Astrocyte (in vitro differentiated cells and primary cell): ENCODE measurements around the gene ATP5MC3. TPM values are rescaled to one million over a fixed set of nuclear protein-coding genes. Genes with fewer than 3 reads are reported as not detected.

ENCODE experiments used
- DNase-seq: peaks from one replicate; pipeline ENCODE4 v3.0.0-alpha.2; 2010; ENCODE audit warnings: low read depth
- FAIRE-seq: peaks from 2 replicates; lab custom pipeline; 2011; peaks lifted over from hg19 to GRCh38; lab: Jason Lieb, UNC
- H2AFZ ChIP-seq: 2 replicates; pipeline ENCODE4 v1.6.0; 2012; ENCODE audit warnings: low read depth, low read length, inconsistent platforms
- H3K27ac ChIP-seq: 2 replicates; pipeline ENCODE4 v1.5.1; 2011; ENCODE audit warnings: low read depth, low read length, inconsistent platforms
- H3K27me3 ChIP-seq: 2 replicates; pipeline ENCODE4 v1.6.0; 2011; ENCODE audit warnings: low read length, inconsistent platforms; ENCODE audit not compliant: insufficient read depth
- H3K36me3 ChIP-seq: 2 replicates; pipeline ENCODE4 v1.5.1; 2011; ENCODE audit warnings: low read length, inconsistent platforms; ENCODE audit not compliant: insufficient read depth
- H3K4me1 ChIP-seq: 2 replicates; pipeline ENCODE4 v1.5.1; 2011; ENCODE audit warnings: low read length, inconsistent platforms; ENCODE audit not compliant: insufficient read depth
- H3K4me2 ChIP-seq: 2 replicates; pipeline ENCODE4 v1.6.0; 2012; ENCODE audit warnings: low read length, inconsistent platforms
- H3K4me3 ChIP-seq: 2 replicates; pipeline ENCODE4 v1.5.1; 2011; ENCODE audit warnings: low read depth, mild to moderate bottlenecking, low read length, inconsistent platforms; ENCODE audit not compliant: insufficient read depth
- H3K79me2 ChIP-seq: 2 replicates; pipeline ENCODE4 v1.6.0; 2012; ENCODE audit warnings: mild to moderate bottlenecking, low read length, inconsistent platforms; ENCODE audit not compliant: insufficient read depth
- H3K9ac ChIP-seq: 2 replicates; pipeline ENCODE4 v1.6.0; 2012; ENCODE audit warnings: mild to moderate bottlenecking, low read length, inconsistent platforms
- H3K9me3 ChIP-seq: 2 replicates; pipeline ENCODE4 v1.5.1; 2012; ENCODE audit warnings: low read depth, mild to moderate bottlenecking, low read length, inconsistent platforms; ENCODE audit not compliant: insufficient read depth
- H4K20me1 ChIP-seq: 2 replicates; pipeline ENCODE4 v1.6.0; 2012; ENCODE audit warnings: low read length, inconsistent platforms; ENCODE audit not compliant: insufficient read depth
- H3K27ac Mint-ChIP-seq: one replicate; pipeline ENCODE4 v1.8.0; 2021; ENCODE audit warnings: mild to moderate bottlenecking, mixed read lengths; ENCODE audit not compliant: unreplicated experiment
- H3K27me3 Mint-ChIP-seq: one replicate; pipeline ENCODE4 v1.8.0; 2021; ENCODE audit warnings: low read depth, mixed read lengths; ENCODE audit not compliant: unreplicated experiment
- H3K36me3 Mint-ChIP-seq: one replicate; pipeline ENCODE4 v1.8.0; 2021; ENCODE audit warnings: low read depth, mixed read lengths; ENCODE audit not compliant: unreplicated experiment
- H3K4me1 Mint-ChIP-seq: one replicate; pipeline ENCODE4 v1.8.0; 2021; ENCODE audit warnings: low read depth, mixed read lengths; ENCODE audit not compliant: unreplicated experiment
- H3K4me3 Mint-ChIP-seq: one replicate; pipeline ENCODE4 v1.8.0; 2021; ENCODE audit warnings: mild to moderate bottlenecking, moderate library complexity, mixed read lengths; ENCODE audit not compliant: unreplicated experiment
- H3K9me3 Mint-ChIP-seq: one replicate; pipeline ENCODE4 v1.8.0; 2021; ENCODE audit warnings: mild to moderate bottlenecking, mixed read lengths; ENCODE audit not compliant: unreplicated experiment
- EZH2 ChIP-seq: IDR thresholded peaks from 2 replicates; pipeline ENCODE4 v1.6.1; 2012; ENCODE audit warnings: mild to moderate bottlenecking, low read length, inconsistent platforms; ENCODE audit not compliant: insufficient read depth
- total RNA-seq: library from RNA; stranded (reverse); gene quantifications from 2 replicates; pipeline ENCODE4 v1.2.1, GENCODE V29; 2021
- TF ChIP-seq, protein P1 (sequence below): IDR thresholded peaks from 2 replicates; pipeline ENCODE4 v1.5.1; 2011; ENCODE audit warnings: low read depth, mild to moderate bottlenecking, inconsistent platforms, low read length, moderate library complexity; ENCODE audit not compliant: insufficient read depth

Gene ATP5MC3
- total RNA-seq, 1 donor from 2014 or later, result 289 TPM

DNA sequence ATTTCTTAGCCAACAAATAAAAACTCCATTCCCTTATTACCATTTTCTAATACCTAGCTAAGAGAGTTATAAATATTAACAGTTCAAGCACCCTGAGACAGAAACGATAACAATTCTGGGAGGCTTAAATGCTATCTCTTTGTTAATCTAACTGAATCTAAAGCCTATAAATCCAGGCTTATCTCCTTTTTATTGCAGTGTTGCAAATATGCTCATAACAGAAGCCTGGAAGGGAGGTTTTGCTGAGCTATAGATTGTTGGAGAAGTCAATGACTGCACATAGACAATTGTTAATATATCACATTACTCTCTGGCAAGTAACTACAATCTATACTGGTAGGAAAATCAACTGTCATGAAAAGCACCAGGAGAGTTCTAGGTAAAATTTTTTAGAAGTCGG is 43.7 kb downstream of the ATP5MC3 start:
- H3K4me1 Mint-ChIP-seq, result peaks cover 9% of the 10 kb centered on the region
- H3K36me3 Mint-ChIP-seq, result peaks cover 8% of the 10 kb centered on the region
- Histone ChIP-seq H3K36me3 (peaks cover 6% of the 10 kb centered on the region), H3K79me2 (peaks cover 80% of the 10 kb centered on the region), H3K4me1 (no peaks in the 10 kb centered on the region), H2AFZ (no peak overlapping the region), H3K27ac (no peak overlapping the region), H3K4me3 (no peak overlapping the region), H4K20me1 (peaks cover 62% of the 10 kb centered on the region), H3K27me3 (no peaks in the 10 kb centered on the region), H3K4me2 (no peak overlapping the region), H3K9me3 (no peaks in the 10 kb centered on the region), H3K9ac (no peak overlapping the region)
- H3K27ac Mint-ChIP-seq, result no peak overlapping the region
- H3K9me3 Mint-ChIP-seq, result no peaks in the 10 kb centered on the region
- H3K27me3 Mint-ChIP-seq, result no peaks in the 10 kb centered on the region
- no peak overlapping the region for H3K4me3 Mint-ChIP-seq
- FAIRE-seq, result no peak
- DNase-seq, result no peak
- TF ChIP-seq, protein P1, sequence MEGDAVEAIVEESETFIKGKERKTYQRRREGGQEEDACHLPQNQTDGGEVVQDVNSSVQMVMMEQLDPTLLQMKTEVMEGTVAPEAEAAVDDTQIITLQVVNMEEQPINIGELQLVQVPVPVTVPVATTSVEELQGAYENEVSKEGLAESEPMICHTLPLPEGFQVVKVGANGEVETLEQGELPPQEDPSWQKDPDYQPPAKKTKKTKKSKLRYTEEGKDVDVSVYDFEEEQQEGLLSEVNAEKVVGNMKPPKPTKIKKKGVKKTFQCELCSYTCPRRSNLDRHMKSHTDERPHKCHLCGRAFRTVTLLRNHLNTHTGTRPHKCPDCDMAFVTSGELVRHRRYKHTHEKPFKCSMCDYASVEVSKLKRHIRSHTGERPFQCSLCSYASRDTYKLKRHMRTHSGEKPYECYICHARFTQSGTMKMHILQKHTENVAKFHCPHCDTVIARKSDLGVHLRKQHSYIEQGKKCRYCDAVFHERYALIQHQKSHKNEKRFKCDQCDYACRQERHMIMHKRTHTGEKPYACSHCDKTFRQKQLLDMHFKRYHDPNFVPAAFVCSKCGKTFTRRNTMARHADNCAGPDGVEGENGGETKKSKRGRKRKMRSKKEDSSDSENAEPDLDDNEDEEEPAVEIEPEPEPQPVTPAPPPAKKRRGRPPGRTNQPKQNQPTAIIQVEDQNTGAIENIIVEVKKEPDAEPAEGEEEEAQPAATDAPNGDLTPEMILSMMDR, result no peak
- no peak for TF ChIP-seq EZH2

DNA sequence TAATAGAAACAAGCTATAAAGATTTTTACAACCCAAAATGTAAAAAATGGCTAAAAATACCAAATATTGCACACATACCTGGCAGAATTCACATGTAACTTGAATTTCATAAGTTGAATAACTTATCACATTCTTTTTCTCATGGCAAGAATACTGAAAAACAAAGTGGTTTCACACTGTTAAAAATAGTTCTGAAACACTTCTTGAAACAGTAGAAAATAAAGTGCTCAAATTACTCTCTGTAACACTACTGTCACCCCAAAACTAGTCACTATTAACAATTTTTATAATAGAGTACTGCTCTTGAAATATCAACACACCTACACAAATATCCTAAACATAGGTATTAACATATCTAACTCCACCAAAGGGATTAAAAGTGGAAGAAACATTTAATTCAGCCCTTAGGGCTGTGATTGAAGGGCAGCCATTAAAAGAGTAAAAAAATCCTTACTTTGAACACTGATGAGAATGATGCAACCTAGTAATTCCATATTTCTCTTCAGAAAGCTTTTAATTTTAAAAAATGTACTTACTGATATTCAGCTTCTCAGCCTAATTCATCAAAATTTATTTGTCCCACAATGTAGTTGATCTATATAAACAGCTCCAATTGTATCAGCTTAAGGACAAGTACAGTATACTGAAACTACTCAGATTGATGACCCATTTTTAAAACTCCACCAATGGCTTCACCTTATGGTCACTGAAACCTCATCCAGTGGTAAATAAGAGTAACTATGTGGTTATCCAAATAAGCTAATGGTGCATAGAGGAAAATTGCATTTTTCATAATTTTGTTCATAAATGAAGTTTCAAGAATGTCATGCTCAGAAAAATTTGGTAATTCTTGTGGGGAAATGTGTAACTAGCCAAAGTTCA is 44.9 kb downstream of the ATP5MC3 start:
- no peak overlapping the region for H3K4me3 Mint-ChIP-seq
- Histone ChIP-seq H3K4me2 (no peak overlapping the region), H3K9ac (no peak overlapping the region), H3K4me3 (no peak overlapping the region), H3K9me3 (no peaks in the 10 kb centered on the region), H2AFZ (no peak overlapping the region), H3K4me1 (no peaks in the 10 kb centered on the region), H3K36me3 (peaks cover 9% of the 10 kb centered on the region), H3K79me2 (peaks cover 75% of the 10 kb centered on the region), H3K27me3 (no peaks in the 10 kb centered on the region), H3K27ac (no peak overlapping the region), H4K20me1 (peaks cover 50% of the 10 kb centered on the region)
- H3K4me1 Mint-ChIP-seq, result peaks cover 9% of the 10 kb centered on the region
- TF ChIP-seq, protein P1, result no peak
- TF ChIP-seq EZH2, result no peak
- no peaks in the 10 kb centered on the region for H3K27me3 Mint-ChIP-seq
- H3K36me3 Mint-ChIP-seq, result peaks cover 7% of the 10 kb centered on the region
- FAIRE-seq (peak; percentile 60), DNase-seq (no peak)
- H3K9me3 Mint-ChIP-seq, result no peaks in the 10 kb centered on the region
- H3K27ac Mint-ChIP-seq, result no peak overlapping the region

DNA sequence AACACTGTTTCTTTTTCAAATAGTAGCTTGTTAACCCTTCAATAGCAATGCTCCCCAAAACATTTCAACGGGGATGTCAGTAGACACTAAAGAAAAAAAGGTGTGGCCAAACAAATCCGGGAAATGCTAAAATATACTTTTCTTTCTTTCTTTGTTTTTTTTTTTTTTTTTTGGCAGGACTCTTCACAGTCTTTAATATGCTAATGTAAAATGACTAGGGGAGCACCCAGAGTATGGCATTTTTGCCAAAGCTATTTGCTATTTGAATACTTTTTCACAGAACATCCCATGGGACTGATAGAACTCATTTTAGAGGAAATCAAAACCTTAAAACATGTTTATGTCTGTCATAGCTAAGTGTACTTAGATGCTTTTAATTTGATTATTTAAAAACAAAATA is 45.6 kb downstream of the ATP5MC3 start:
- Mint-ChIP-seq H3K4me3 (no peak overlapping the region), H3K9me3 (no peaks in the 10 kb centered on the region), H3K4me1 (peaks cover 9% of the 10 kb centered on the region), H3K36me3 (peaks cover 7% of the 10 kb centered on the region), H3K27me3 (no peaks in the 10 kb centered on the region), H3K27ac (no peak overlapping the region)
- H3K4me3 ChIP-seq, result no peak overlapping the region
- H2AFZ ChIP-seq, result no peak overlapping the region
- TF ChIP-seq EZH2, result no peak
- TF ChIP-seq, protein P1, result no peak
- H3K27ac ChIP-seq, result no peak overlapping the region
- no peak overlapping the region for H3K9ac ChIP-seq
- peaks cover 9% of the 10 kb centered on the region for H3K36me3 ChIP-seq
- peaks cover 75% of the 10 kb centered on the region for H3K79me2 ChIP-seq
- no peak for DNase-seq
- no peaks in the 10 kb centered on the region for H3K4me1 ChIP-seq
- H3K9me3 ChIP-seq, result no peaks in the 10 kb centered on the region
- no peaks in the 10 kb centered on the region for H3K27me3 ChIP-seq
- peaks cover 50% of the 10 kb centered on the region for H4K20me1 ChIP-seq
- no peak overlapping the region for H3K4me2 ChIP-seq
- FAIRE-seq, result no peak
